Activated CD4-positive, alpha-beta T cell treated with anti-CD3 and anti-CD28 coated beads for 48 hours (primary cell): ENCODE results near the gene VPS26B.
"Not testable (repeated sequence)": the region's sequence is repeated elsewhere in the genome, so short reads cannot be mapped to it uniquely, and the experiment has no call there.

ENCODE experiments used
- DNase-seq: peaks from one replicate; pipeline ENCODE4 v3.0.0-alpha.2; 2020

The VPS26B gene

DNA sequence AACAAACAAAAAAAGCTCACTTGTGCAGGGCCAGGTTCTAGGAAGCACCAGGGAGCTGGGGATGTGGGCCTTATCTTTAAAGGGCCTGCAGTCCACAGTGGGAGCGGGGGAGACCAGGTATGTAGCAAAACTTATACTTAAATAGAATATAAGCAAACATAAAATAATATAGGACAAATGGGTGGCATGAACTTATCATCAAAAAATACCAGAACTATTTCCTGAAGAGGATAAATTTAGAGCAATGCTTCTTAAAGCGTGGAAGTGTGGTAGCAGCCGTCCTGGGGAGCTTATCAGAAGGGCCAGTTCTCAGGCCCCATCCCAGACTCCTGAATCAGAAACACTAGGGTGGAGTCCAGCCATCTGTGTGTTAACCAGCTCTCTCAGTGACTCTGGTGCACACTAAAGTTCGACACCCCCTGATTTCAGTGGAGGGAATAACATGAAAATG, 9.3 kb downstream of the VPS26B start:
- DNase-seq, result no peak

GRCh38 chr11:134235399-134235798, 10.9 kb downstream of the VPS26B start:
- DNase-seq, result no peak

DNA sequence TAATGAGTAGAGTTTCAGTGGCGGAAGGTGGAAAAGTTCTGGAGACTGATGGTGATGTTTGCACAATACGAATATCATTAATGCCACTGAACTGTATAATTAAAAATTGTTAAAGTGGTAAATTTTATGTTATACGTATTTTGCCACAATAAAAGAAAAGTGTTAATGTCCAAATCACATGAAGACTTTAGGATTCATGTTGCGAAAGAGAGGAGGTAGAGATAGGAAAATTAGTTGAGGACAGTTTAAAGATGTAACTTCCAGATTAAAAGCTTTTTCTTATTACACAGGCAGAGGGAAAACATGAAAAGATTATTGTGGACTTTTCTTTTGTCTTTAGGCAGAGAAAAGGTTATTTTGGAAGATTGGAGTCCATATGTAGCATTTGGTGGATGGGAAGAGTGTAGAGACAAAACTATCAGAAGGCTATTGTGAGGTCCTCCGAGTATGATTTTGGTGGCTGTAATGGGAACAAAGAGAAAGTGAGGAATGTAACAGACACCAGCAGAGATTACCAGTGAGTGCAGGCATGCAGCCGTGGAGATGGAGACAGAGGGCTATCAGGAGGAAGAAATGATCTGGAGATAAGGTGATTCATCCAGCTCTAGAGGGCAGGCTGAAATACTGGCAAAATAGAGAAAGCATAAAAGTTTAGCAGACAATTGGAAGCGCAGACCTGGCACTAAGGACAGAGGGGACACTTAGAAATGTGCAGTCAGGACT, 12.5 kb downstream of the VPS26B start:
- no peak for DNase-seq

- DNase-seq, result no peak
Observed at GRCh38 chr11:134237557-134237922, 13.1 kb downstream of the VPS26B start.

DNA sequence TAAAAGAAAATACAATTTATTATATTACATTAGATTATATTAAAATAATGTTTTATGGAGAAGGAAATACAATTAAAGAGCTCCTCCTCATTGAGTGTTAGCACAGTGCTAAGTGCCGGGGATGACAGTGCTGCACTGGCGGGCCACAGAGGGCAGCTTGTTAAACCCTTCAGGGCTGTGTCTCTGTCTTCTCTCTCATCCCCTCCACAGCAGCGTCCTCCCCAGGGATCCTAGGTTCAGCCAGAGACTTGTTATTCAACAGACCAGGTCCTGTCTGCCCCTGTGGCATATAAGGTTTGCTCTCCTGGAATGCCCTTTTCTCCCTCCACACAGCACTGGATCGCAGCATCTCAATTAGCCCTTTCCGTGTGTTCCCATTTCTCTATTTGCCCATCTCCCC, 14.5 kb downstream of the VPS26B start:
- no peak for DNase-seq

GRCh38 chr11:134240592-134240991, 16.1 kb downstream of the VPS26B start:
- no peak for DNase-seq

DNA sequence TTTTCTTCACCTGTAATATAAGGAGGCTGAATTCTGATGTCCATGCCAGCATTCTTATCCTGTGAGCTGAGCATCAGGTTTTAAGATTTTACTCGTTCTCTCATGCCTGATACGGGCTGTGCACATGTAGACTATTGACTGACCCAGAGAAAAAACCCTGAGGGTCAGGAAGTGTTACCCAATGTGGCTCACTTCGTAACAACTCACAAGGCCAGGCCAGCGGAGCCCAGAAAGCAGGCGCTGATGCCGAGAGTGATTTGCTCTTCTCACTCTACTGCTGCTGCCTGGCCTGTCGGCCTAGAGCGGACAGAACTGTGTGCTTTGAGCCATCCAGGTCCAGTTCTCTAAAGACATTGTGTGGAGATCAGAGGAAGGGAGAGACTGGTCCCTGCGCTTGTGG, 17.9 kb downstream of the VPS26B start:
- DNase-seq, result no peak

GRCh38 chr11:134243913-134244312, 19.4 kb downstream of the VPS26B start:
- DNase-seq, result no peak

DNA sequence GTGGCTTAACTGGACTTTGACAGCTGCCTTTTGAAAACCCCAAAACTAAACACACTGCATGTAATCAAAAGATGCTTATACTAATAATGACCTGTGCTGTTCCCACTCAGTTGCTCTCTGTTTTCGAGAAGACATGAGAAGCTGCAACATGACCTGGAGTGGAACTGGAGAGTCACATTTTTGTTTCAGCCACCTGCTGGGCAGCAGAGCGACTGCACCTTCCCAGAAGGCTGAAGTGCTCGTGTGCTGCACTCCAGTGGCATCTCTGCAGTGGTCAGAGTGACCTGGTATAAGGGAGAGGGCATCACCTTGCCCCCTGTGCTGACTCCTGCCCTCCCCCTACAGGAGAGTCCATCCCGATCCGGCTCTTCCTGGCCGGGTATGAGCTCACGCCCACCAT, 20.1 kb downstream of the VPS26B start:
- DNase-seq, result peak; percentile 31

DNA sequence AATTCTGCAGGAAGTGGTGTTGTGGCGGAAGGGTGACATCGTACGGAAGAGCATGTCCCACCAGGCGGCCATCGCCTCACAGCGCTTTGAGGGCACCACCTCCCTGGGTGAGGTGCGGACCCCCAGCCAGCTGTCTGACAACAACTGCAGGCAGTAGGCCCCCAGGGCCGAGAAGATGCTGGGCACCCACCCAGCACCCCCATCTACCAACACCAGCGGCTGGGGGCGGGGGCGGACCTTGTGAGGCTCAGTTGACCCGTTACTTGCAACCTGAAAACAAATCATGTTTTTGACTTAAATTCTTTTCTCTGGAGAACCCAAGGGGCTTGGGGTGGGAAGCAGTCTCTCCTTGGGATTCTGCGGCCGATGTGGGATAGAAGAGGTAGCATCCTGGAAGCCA, 21.0 kb downstream of the VPS26B start:
- DNase-seq, result no peak

GRCh38 chr11:134246100-134246499, 21.6 kb downstream of the VPS26B start:
- DNase-seq, result no peak

DNA sequence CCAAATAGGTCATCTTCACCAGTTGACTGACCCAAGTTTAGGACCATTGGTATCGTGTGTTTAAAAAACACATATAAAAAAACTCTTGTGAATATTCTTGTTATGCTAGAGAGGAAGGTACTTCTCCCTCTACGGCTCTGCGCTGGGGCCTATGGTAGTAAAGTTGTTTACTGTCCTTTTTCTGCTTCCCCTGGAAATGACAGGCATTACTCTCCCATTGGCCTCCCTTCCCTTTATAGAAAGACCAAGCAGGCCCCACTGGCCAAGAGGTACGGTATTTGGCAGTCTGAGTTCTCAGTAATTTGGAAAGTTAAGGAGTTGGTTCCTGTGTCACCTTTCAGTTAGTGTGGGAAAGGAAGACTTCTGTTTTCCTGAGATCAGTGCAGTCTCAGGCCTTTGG, 22.2 kb downstream of the VPS26B start:
- DNase-seq, result no peak

DNA sequence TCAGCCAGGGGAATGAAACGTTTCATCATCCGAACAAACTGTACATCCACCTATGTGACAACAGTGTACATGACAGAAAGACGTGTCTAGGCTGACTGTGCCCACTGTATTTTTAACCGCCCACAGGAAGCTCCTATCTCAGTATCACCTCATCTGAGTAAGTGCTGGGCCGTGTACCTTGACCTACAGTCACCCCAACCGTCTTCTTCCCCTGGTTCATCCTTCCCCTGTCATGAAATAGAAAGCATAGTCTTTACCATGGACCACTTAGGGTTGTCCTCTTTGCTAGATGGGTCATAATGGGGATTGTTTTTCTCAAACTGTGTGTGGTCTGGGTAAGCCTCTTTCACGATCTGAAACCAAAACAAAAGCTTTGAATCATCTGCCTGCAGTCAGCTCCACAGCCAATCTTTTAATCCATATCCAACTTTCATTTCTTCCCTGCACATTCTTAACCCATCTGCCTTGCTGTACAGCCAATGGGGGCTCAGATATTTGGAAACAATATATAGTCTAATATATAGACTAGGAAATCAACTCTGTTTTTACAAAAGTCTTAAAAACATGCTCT, 24.5 kb downstream of the VPS26B start:
- peak; percentile 40 for DNase-seq

DNA sequence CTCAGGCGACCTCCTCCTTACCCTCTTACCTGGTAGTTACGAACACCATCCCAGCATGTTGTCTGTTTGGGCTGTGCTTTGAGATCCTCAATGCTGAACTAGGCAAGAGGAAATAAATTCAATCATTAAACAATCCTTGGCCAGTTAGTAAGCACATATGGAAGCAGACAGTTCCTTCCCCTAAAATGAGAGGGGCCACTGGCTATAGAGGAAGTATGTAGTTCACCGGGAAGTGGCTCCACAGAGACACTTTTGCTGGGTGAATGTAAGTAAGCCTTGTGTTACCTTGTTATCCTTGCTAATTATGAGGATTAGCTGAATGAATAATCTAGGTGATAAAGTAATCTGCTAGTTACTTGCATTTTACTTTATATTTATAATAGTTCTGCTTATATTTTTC, 25.8 kb downstream of the VPS26B start:
- no peak for DNase-seq

DNA sequence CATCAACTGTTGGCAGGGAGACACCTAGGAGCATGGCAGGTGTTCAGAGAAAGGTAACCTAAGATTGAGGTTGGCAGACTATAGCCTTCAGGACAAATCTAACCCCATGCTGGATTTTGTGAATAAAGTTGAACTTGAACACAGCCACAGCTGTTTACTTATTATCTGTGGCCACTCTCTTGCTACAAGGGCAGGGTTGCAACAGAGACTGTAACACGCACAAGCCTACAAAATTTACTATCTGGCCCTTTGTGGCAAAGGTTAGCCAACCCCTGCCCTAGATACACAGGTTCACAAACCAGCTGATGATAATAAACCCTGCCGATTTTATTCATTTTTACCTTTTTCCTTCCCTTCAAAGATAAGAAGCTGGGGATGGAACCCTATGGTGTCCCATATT, 26.2 kb downstream of the VPS26B start:
- no peak for DNase-seq

GRCh38 chr11:134252346-134253187, 28.1 kb downstream of the VPS26B start:
- DNase-seq, result peak; percentile 51

DNA sequence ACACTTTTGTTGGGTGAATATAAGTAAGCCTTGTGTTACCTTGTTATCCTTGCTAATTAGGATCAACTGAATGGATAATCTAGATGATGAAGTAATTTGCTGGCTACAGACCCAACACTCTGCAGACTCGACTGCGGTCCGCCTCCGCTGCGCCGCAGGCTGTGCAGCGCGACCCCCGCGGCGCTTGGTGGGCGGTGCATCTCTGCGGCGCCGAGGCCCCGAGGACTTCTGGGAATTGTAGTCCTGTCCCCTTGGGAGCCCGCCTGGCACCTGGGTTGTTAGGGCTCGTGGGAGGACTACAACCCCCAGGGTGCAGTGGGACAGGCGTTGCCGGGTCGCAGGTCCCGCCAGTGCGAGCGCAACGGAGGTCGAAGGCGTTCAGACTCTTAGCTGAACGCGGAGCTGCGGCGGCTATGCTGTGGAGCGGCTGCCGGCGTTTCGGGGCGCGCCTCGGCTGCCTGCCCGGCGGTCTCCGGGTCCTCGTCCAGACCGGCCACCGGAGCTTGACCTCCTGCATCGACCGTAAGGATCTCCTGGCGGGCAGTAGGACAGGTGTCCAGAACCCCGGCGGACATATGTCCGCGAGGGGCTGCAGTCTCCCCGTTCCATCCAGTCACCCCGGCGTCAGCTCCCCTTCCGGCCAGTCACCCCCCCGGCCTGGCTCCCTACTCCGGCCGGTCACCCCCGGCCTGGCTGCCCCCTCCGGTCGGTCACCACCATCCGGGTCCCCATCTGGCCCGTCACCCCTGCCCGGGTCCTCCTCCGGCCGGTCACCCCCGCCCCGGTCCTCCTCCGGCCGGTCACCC, 28.9 kb downstream of the VPS26B start, which contains the start of the genes ACAD8 and THYN1:
TSS of gene ACAD8 (plus strand) at position 381 of the 806 bp plus-strand sequence. CDS start at position 414, 33 bp downstream.
TSS of gene THYN1 (minus strand) at position 165 of the 806 bp plus-strand sequence. CDS start 470 bp downstream, outside the sequence.
- peak; percentile 97 for DNase-seq

GRCh38 chr11:134254433-134255183, 30.1 kb downstream of the VPS26B start:
- DNase-seq, result no peak

DNA sequence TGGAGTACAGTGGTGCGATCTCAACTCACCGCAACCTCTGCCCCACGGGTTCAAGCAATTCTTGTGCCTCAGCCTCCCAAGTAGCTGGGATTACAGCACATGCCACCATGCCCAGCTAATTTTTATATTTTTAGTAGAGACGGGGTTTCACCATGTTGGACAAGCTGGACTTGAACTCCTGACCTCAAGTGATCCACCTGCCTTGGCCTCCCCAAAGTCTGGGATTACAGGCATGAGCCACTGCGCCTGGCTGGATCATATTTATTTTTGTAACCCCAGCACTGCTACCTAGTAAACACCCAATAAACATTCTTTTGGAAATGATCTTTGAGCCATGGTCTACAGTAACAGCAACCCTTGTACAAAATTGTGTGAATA, 30.7 kb downstream of the VPS26B start:
- DNase-seq, result not testable (repeated sequence)

GRCh38 chr11:134257101-134257500, 32.6 kb downstream of the VPS26B start:
- no peak for DNase-seq

GRCh38 chr11:134258577-134258976, 34.1 kb downstream of the VPS26B start:
- DNase-seq, result no peak

- no peak for DNase-seq
Observed at GRCh38 chr11:134260503-134260902, 36.0 kb downstream of the VPS26B start.
